Thoracic aorta (tissue), 2 donors: ENCODE results near the gene NUAK1. TPM values are rescaled to one million over a fixed set of nuclear protein-coding genes. Genes with fewer than 3 reads are reported as not detected.

Experiments used
- ATAC-seq: fragments of 150-250 bp; one replicate; pipeline ENCODE4 v1.8.0; 2017; ENCODE audit warnings: low read depth; ENCODE audit not compliant: insufficient number of reproducible peaks, low FRiP score
- DNase-seq: peaks from one replicate; pipeline ENCODE4 v3.0.0-alpha.2; 2020; ENCODE audit warnings: low spot score
- H3K27ac ChIP-seq, 2 donors: fragments of 200-600 bp; sonication (generic); 1 replicate in 1 of 2; 2 replicates in 1 of 2; pipeline ENCODE4 v1.5.1; 2016; ENCODE audit warnings: mild to moderate bottlenecking in 2 of 2, moderate library complexity in 2 of 2
- H3K27me3 ChIP-seq: fragments of 200-600 bp; sonication (generic); replicated peaks from 2 replicates; pipeline ENCODE4 v1.6.0; 2016; ENCODE audit warnings: mild to moderate bottlenecking; ENCODE audit not compliant: insufficient read depth
- H3K36me3 ChIP-seq: fragments of 200-600 bp; sonication (generic); one replicate; pipeline ENCODE4 v1.5.1; 2016
- H3K4me1 ChIP-seq, 2 donors: fragments of 200-600 bp; sonication (generic); 1 replicate in 1 of 2; 2 replicates in 1 of 2; pipeline versions ENCODE4 v1.5.1 to v1.6.0; 2016; ENCODE audit warnings: low read depth in 2 of 2, mild to moderate bottlenecking in 1 of 2; ENCODE audit not compliant: control insufficient read depth in 1 of 2
- H3K4me3 ChIP-seq: fragments of 200-600 bp; sonication (generic); 2 replicates; pipeline ENCODE4 v1.5.1; 2016; ENCODE audit warnings: mild to moderate bottlenecking
- H3K9me3 ChIP-seq: fragments of 200-600 bp; sonication (generic); 2 replicates; pipeline ENCODE4 v1.5.1; 2016
- total RNA-seq, 2 donors: library from RNA; depleted of rRNA; stranded (reverse); fragments of >200 nt; gene quantifications; one replicate each; pipeline versions ENCODE4 v1.1.0 to v1.2.3, GENCODE V29; 2016
- TF ChIP-seq, protein P1 (sequence below): fragments of 200-600 bp; sonication (generic); IDR thresholded peaks from one replicate; pipeline ENCODE4 v1.5.1; 2019; ENCODE audit warnings: antibody characterized with exemption

NUAK1 gene
- total RNA-seq, 2 donors from 2014 or later: 20.0 to 31.4 TPM

DNA sequence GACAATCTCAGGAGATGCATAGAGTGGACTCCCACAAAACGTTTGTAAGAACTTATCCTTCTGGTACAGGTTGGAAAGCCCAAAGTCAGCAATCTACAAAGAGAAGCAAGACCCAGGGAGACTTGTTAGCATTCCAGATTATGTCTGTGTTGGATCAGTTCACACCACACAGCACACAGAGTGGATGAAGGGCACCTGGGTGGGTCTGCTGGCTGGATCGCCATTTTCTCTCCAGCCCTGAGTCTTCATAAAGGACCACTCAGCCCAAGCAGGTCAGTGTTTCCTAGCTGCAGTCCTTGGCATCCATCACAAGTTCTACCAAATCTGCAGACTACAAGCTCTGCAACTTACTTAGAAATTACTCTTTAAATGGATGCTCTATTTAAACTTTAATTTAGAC is 66.0 kb downstream of the NUAK1 start:
- peaks cover 15% of the 10 kb centered on the region for H3K36me3 ChIP-seq
- peaks cover 23 to 59% of the 10 kb centered on the region in 2 donors for H3K4me1 ChIP-seq
- H3K27me3 ChIP-seq: no peaks in the 10 kb centered on the region
- H3K9me3 ChIP-seq: no peaks in the 10 kb centered on the region
- ATAC-seq (no peak), DNase-seq (no peak)
- H3K27ac ChIP-seq: peak overlapping the region; percentile 26 to 61
- TF ChIP-seq, protein P1, sequence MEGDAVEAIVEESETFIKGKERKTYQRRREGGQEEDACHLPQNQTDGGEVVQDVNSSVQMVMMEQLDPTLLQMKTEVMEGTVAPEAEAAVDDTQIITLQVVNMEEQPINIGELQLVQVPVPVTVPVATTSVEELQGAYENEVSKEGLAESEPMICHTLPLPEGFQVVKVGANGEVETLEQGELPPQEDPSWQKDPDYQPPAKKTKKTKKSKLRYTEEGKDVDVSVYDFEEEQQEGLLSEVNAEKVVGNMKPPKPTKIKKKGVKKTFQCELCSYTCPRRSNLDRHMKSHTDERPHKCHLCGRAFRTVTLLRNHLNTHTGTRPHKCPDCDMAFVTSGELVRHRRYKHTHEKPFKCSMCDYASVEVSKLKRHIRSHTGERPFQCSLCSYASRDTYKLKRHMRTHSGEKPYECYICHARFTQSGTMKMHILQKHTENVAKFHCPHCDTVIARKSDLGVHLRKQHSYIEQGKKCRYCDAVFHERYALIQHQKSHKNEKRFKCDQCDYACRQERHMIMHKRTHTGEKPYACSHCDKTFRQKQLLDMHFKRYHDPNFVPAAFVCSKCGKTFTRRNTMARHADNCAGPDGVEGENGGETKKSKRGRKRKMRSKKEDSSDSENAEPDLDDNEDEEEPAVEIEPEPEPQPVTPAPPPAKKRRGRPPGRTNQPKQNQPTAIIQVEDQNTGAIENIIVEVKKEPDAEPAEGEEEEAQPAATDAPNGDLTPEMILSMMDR: no peak
- H3K4me3 ChIP-seq: no peak overlapping the region

DNA sequence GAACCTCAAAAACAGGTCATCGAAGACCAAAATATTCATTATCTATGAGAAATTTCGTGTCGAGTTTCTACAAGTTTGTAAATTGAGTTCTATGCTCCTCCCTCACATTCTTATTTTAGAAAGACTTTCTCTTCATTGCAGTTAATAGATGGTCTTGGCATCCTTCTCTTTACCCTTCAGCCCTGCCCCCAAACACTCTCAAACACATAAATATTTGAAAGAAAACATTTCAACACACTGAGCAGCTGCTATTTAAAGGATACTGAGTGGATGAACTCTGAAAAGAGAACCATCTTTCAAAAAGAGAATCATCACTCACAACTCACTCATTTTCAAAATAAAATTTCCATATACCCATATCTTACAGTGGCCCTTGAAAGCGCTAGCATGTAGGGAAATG is 67.1 kb downstream of the NUAK1 start:
- Histone ChIP-seq H3K27ac (peak overlapping the region; percentile 44 to 61), H3K4me3 (no peak overlapping the region), H3K9me3 (no peaks in the 10 kb centered on the region), H3K27me3 (no peaks in the 10 kb centered on the region), H3K4me1 (peaks cover 23 to 59% of the 10 kb centered on the region in 2 donors), H3K36me3 (peaks cover 26% of the 10 kb centered on the region)
- TF ChIP-seq, protein P1: no peak
- ATAC-seq (no peak), DNase-seq (no peak)

DNA sequence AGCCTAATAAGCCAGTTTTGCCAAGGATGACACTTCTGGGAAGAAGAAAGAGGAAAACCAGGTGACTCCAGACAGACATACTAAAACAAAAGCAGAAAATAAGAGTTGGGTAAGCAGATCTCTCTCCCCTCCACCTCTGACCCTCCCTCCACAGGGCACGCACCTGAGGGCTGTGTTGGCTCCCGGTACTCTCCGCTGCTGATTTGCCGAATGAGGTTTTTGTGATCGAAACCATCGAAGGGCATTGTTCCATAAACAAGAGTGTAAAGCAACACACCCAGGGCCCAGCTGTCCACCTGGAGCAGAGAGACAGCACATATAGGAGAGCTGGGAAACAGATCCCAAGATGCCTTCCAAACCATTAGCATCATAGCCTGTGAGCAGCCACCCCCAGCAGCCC is 68.1 kb downstream of the NUAK1 start:
- DNase-seq (no peak), ATAC-seq (no peak)
- Histone ChIP-seq H3K27ac (peak overlapping the region; percentile 44 to 61), H3K9me3 (no peaks in the 10 kb centered on the region), H3K36me3 (peaks cover 35% of the 10 kb centered on the region), H3K27me3 (no peaks in the 10 kb centered on the region), H3K4me1 (peaks cover 23 to 53% of the 10 kb centered on the region in 2 donors), H3K4me3 (no peak overlapping the region)
- TF ChIP-seq, protein P1: no peak

DNA sequence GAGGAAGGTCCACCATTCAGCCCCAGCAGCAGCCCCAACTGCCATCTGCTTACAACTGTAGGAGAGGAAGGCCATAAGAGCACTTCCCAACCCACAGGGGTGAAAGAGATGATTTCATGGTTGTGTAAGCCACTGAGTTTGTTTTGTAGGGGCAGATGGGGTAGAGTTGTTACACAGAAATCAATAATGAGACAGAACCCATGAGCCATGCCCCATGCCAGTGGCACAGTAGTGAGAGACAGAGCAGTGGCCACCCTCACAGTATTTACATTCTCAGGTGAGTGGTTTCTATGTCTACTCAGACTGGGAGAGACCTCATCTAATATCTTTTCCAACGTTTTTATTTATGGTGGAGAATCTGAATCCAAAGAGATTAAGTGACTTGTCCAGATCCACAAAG is 68.6 kb downstream of the NUAK1 start:
- Histone ChIP-seq H3K36me3 (peaks cover 39% of the 10 kb centered on the region), H3K27me3 (no peaks in the 10 kb centered on the region), H3K4me1 (peaks cover 23 to 49% of the 10 kb centered on the region in 2 donors), H3K4me3 (no peak overlapping the region), H3K9me3 (no peaks in the 10 kb centered on the region), H3K27ac (peak overlapping the region; percentile 44 to 61)
- TF ChIP-seq, protein P1: no peak
- DNase-seq (no peak), ATAC-seq (no peak)

DNA sequence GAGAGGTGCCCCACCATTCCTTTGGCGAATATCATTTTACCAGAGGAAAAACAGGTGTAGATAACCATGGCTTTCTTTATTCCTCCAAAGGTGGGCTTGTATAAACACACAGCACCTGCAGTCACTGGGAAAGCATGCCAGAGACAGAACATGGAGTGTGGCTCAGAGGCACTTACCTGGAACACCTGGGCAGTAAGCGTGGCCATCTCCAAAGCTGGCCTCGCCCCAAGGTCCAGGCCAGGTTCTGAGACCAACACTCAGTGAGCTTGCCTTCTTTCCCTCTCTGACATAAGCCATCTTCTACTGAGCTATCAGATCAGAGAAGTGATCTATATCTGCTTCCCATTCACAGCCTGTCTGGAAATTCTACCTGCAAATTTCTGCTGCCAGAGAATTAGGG is 70.5 kb downstream of the NUAK1 start:
- no peak for ATAC-seq
- peaks cover 39% of the 10 kb centered on the region for H3K36me3 ChIP-seq
- peaks cover 16 to 35% of the 10 kb centered on the region in 2 donors for H3K4me1 ChIP-seq
- H3K4me3 ChIP-seq: no peak overlapping the region
- no peak for DNase-seq
- TF ChIP-seq, protein P1: no peak
- peak overlapping the region in 1 of 2 donors; percentile 23 for H3K27ac ChIP-seq
- no peaks in the 10 kb centered on the region for H3K27me3 ChIP-seq
- no peaks in the 10 kb centered on the region for H3K9me3 ChIP-seq
